Activated CD4-positive, alpha-beta T cell treated with anti-CD3 and anti-CD28 coated beads for 36 hours (primary cell): Measurements from ENCODE around the gene TRPM3. TPM values are rescaled to one million over a fixed set of nuclear protein-coding genes. Genes with fewer than 3 reads are reported as not detected.
"Not testable (repeated sequence)": the region's sequence is repeated elsewhere in the genome, so short reads cannot be mapped to it uniquely, and the experiment has no call there.

Experiments
- ATAC-seq: fragments of 200-7000 bp; cut with Tn5 transposase; one replicate; pipeline ENCODE4 v1.10.0; 2021; ENCODE audit warnings: mild to moderate bottlenecking, moderate library complexity
- CTCF ChIA-PET: fragments of 350-600 bp; sonication (Branson Sonifier 250); formaldehyde crosslinking; loops from one replicate; lab custom pipeline; 2021; ENCODE audit warnings: antibody characterized with exemption; lab: Charles Lee
- POLR2A ChIA-PET: fragments of 350-600 bp; sonication (Branson Sonifier 250); formaldehyde crosslinking; loops from one replicate; lab custom pipeline; 2021; ENCODE audit warnings: antibody characterized with exemption, inconsistent platforms; lab: Charles Lee
- DNase-seq: peaks from one replicate; pipeline ENCODE4 v3.0.0-alpha.2; 2020
- H3K27ac Mint-ChIP-seq: one replicate; pipeline ENCODE4 v1.8.0; 2021; ENCODE audit warnings: mixed read lengths
- H3K27me3 Mint-ChIP-seq: one replicate; pipeline ENCODE4 v1.8.0; 2021; ENCODE audit warnings: mixed read lengths
- H3K36me3 Mint-ChIP-seq: one replicate; pipeline ENCODE4 v1.8.0; 2021; ENCODE audit warnings: low read depth, mixed read lengths
- H3K4me1 Mint-ChIP-seq: one replicate; pipeline ENCODE4 v1.8.0; 2021; ENCODE audit warnings: mixed read lengths
- H3K4me3 Mint-ChIP-seq: one replicate; pipeline ENCODE4 v1.8.0; 2021; ENCODE audit warnings: mild to moderate bottlenecking, moderate library complexity, mixed read lengths
- H3K9me3 Mint-ChIP-seq: one replicate; pipeline ENCODE4 v1.8.0; 2021; ENCODE audit warnings: low read depth, mixed read lengths
- intact Hi-C, 2 experiments: fragments of 100-400 bp; cut with DNase I in 1 of 2; cut with micrococcal nuclease in 1 of 2; formaldehyde crosslinking; loops; one replicate each; pipeline versions ENCODE4 v1.14.2 to v1.15.1; 2022 to 2024; cut with DNase I, micrococcal nuclease
- total RNA-seq, 2 experiments: library from RNA; stranded (reverse); gene quantifications; one replicate each; pipeline ENCODE4 v1.2.3, GENCODE V29; 2021

TRPM3 gene
- total RNA-seq, 2 experiments from 2014 or later, result not detected

DNA sequence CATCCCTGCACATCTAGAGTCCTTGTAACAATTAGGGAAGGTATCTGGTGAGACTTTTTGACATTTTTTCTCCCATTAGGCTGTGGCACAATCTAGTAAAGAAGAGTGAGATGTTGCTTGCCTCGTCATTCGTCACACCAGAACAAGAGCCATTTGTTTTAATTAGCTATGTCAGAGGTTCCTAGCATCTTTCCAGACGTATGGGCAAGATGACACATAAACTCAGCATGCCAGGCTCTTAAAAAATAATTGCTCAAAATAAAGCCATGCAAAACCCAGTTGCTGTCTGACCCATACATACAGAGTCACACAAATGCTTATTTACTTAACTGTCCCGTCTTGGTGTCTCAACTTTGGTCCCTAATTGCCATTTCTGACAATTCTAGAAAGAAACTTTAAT is 125.9 kb downstream of the TRPM3 start:
- no peak overlapping the region for H3K27ac Mint-ChIP-seq
- DNase-seq (no peak), ATAC-seq (no peak)
- no peaks in the 10 kb centered on the region for H3K36me3 Mint-ChIP-seq
- H3K4me3 Mint-ChIP-seq, result no peak overlapping the region
- H3K27me3 Mint-ChIP-seq, result peaks cover 6% of the 10 kb centered on the region
- POLR2A ChIA-PET, result no interaction called here
- CTCF ChIA-PET, result no interaction called here
- intact Hi-C loops, result no loop called here
- H3K9me3 Mint-ChIP-seq, result no peaks in the 10 kb centered on the region
- no peaks in the 10 kb centered on the region for H3K4me1 Mint-ChIP-seq

DNA sequence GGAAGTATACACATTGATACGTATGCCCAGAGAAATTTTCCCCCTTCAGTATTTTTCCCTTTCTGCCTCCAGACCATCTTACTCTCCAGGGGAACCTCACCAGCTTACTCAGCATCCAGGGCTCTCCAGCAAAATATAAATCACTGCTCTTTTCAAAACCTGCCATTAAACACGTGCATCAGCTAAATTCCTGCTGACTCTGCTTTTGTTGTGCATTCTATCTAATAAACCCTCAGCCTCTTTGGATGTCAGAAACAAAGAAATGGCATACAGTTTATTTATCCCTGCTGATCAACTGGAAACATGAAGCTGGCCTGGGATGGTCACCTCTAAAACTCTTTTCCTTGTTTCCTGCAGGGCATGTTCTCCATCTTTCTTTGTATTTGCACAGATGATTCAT is 126.8 kb downstream of the TRPM3 start:
- CTCF ChIA-PET, result interaction anchor here (0.7 kb wide), 2 partner anchors 11 to 14 kb away, joined by 3 to 4 read pairs; no protein-coding TSS in a partner anchor

DNA sequence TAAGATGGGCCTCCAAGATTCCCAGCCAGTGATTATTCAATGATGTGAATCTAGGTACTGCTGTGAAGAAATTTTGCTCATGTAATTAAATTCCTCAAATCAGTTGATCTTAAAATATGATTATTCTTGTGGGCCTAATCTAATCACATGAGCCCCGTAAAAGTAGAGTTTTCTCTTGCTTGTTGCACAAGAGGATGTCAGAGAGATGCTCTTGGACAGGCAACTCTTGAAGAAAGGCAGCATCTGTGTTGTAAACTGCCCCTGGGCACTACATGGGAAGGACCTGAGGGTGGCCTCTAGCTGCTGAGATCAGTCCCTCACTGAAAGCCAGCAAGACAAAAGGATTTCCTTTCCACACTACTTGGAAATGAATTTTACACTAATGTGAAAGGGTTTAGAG is 132.9 kb downstream of the TRPM3 start:
- ChIA-PET CTCF (no interaction called here), POLR2A (no interaction called here)
- Mint-ChIP-seq H3K27ac (no peak overlapping the region), H3K27me3 (peaks cover 3% of the 10 kb centered on the region), H3K9me3 (peaks cover 3% of the 10 kb centered on the region), H3K36me3 (no peaks in the 10 kb centered on the region), H3K4me3 (no peak overlapping the region), H3K4me1 (no peaks in the 10 kb centered on the region)
- intact Hi-C loops, result no loop called here
- DNase-seq (no peak), ATAC-seq (no peak)

More for the DNA sequence above, 126.8 kb downstream of the TRPM3 start:
- H3K36me3 Mint-ChIP-seq, result no peaks in the 10 kb centered on the region
- no peaks in the 10 kb centered on the region for H3K4me1 Mint-ChIP-seq
- H3K27ac Mint-ChIP-seq, result no peak overlapping the region
- ATAC-seq (no peak), DNase-seq (no peak)
- H3K9me3 Mint-ChIP-seq, result no peaks in the 10 kb centered on the region
- peaks cover 6% of the 10 kb centered on the region for H3K27me3 Mint-ChIP-seq
- H3K4me3 Mint-ChIP-seq, result no peak overlapping the region
- intact Hi-C loops, result no loop called here
- POLR2A ChIA-PET, result no interaction called here

DNA sequence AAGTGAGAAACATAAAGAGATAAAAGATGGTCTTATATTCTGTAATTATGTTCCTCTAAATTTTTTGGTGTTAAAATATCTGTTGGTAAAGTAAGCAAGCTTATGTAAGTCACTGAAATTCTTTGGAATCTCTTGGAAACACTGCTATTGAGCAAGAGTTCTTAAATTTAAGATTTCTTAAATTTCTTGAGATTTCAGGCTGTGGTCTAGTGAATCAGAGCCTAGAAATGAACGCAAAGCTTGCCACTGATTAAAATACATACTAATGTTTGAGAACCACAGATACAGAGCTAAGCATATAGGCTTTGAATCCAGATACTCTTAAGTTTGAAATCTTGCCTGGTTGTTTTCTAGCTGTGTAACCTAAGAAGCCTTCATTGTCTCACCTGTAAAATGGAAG is 133.4 kb downstream of the TRPM3 start:
- POLR2A ChIA-PET, result no interaction called here
- Mint-ChIP-seq H3K9me3 (peaks cover 7% of the 10 kb centered on the region), H3K36me3 (no peaks in the 10 kb centered on the region), H3K4me1 (no peaks in the 10 kb centered on the region), H3K27me3 (peaks cover 5% of the 10 kb centered on the region), H3K27ac (no peak overlapping the region), H3K4me3 (no peak overlapping the region)
- DNase-seq, result no peak
- no peak for ATAC-seq
- intact Hi-C loops, result no loop called here
- CTCF ChIA-PET, result no interaction called here

DNA sequence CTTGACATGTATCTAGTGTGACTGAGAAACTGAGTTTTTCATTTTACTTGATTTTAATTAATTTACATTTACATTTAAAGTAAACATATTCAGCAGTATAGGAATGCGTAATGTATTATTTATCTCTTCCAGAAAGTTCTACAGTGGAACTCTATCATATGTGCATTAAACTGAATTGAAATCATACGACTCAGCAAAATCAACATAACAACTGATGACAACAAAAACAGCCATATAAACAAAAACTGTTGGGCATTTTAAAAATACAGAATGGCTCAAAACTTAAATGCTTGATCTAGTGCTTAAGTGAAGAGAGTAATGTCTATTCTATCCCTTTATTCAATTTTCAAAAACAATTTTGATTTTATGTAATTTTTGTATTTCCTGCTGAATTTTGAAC is 134.4 kb downstream of the TRPM3 start:
- intact Hi-C loops, result no loop called here
- Mint-ChIP-seq H3K4me1 (no peaks in the 10 kb centered on the region), H3K9me3 (peaks cover 8% of the 10 kb centered on the region), H3K27me3 (peaks cover 6% of the 10 kb centered on the region), H3K4me3 (no peak overlapping the region), H3K27ac (no peak overlapping the region), H3K36me3 (no peaks in the 10 kb centered on the region)
- DNase-seq (no peak), ATAC-seq (no peak)
- CTCF ChIA-PET, result no interaction called here
- POLR2A ChIA-PET, result no interaction called here

DNA sequence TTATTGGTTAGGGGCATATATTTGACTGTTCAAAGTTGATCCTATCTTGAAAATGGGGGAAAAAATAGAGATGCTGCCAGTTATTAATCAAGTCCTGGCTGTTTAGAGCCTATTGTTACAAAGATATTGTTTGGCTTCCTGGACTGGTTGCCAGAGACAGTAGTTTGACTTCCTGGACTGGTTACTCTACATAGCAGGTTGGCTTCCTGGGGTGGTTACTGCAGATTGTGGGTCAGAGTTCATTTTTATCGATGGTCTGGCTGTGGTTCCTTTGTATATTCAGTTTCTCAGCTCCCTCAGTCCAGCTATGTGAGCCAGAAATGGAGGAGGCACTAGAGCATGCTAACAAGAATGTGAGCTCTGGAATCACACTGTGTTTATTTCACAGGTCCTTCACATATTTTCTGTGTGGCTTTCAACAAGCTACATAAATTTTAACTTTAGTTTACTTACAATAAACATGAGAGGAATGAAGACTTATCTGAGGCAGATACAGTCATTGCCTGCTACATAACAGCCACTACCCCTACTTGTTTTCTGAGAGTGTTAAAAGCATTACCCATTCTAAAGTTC is 137.6 kb downstream of the TRPM3 start:
- DNase-seq (no peak), ATAC-seq (no peak)
- Mint-ChIP-seq H3K4me3 (no peak overlapping the region), H3K36me3 (no peaks in the 10 kb centered on the region), H3K27me3 (peaks cover 4% of the 10 kb centered on the region), H3K27ac (no peak overlapping the region), H3K4me1 (no peaks in the 10 kb centered on the region), H3K9me3 (peaks cover 8% of the 10 kb centered on the region)
- intact Hi-C loops, result no loop called here
- CTCF ChIA-PET, result interaction anchor here (1.0 kb wide), 1 partner anchor 10 kb away, joined by 3 read pairs; no protein-coding TSS in a partner anchor
- POLR2A ChIA-PET, result no interaction called here

DNA sequence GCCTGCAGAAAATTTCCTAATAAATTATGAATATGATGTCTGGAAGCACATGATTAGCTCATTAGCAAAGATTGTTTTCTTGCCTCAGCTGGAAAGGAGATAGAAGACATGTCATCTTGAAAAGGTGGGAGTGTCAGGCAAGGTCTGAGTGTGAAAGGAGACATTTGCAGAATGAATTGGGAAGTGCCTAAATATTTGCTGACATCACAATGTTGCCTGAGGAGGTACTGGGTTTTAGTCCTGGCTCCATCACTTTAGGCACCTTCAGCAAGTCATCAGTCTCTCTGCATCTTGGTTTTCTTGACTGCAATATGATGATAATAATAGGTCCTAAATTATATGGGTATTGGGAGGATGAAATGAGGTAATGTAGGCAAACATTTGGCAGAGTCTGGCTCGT is 140.1 kb downstream of the TRPM3 start:
- no peaks in the 10 kb centered on the region for H3K36me3 Mint-ChIP-seq
- ATAC-seq, result no peak
- peaks cover 4% of the 10 kb centered on the region for H3K27me3 Mint-ChIP-seq
- ChIA-PET POLR2A (no interaction called here), CTCF (interaction anchor here (1.2 kb wide), 1 partner anchor 13 kb away, joined by 4 read pairs; no protein-coding TSS in a partner anchor)
- H3K4me1 Mint-ChIP-seq, result no peaks in the 10 kb centered on the region
- intact Hi-C loops, result no loop called here
- no peak for DNase-seq
- peaks cover 8% of the 10 kb centered on the region for H3K9me3 Mint-ChIP-seq
- H3K27ac Mint-ChIP-seq, result no peak overlapping the region
- H3K4me3 Mint-ChIP-seq, result no peak overlapping the region

DNA sequence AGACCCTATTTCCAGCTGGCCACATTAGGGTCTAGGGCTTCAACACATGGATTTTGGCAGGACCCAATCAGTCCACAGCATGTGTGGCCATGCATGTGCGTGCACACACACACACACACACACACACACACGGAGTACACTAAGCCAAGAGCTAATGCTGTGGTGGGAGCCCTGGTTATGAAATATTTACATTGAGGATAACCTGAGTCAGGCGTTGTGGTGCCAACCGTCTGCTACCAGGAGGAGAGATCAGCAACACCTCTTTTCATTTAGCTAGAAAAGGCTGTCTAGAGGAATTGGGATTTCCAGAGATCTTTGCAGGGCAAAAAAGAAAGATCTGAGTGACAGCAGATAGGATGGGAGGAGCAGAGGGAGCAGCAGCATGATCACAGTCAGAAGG is 141.5 kb downstream of the TRPM3 start:
- POLR2A ChIA-PET, result no interaction called here
- no peaks in the 10 kb centered on the region for H3K4me1 Mint-ChIP-seq
- intact Hi-C loops, result no loop called here
- CTCF ChIA-PET, result interaction anchor here (0.6 to 1.2 kb wide), 2 partner anchors 14 to 166 kb away, joined by 3 to 4 read pairs; no protein-coding TSS in a partner anchor
- peaks cover 8% of the 10 kb centered on the region for H3K9me3 Mint-ChIP-seq
- ATAC-seq (no peak), DNase-seq (no peak)
- H3K4me3 Mint-ChIP-seq, result no peak overlapping the region
- no peaks in the 10 kb centered on the region for H3K36me3 Mint-ChIP-seq
- peaks cover 4% of the 10 kb centered on the region for H3K27me3 Mint-ChIP-seq
- no peak overlapping the region for H3K27ac Mint-ChIP-seq

DNA sequence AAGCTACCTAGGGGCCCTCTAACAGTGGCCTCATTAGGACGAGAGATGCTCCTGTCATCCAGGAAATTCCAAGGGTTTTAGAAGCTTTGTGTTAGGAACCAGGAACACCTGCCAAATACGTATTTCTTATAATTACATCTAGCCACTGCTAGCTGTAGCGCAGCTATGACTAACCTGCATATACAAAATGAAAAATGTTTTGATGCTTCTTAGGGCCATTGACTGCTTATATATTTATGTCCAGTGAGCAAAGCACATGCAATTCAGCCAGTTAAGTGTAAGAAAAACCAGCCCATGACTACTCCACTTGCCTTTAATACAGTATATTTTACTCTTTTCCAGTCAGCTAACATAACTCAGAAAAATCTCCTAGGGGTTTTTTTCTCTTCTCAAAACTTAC is 143.3 kb downstream of the TRPM3 start:
- Mint-ChIP-seq H3K27ac (no peak overlapping the region), H3K27me3 (peaks cover 3% of the 10 kb centered on the region), H3K36me3 (no peaks in the 10 kb centered on the region), H3K4me3 (no peak overlapping the region), H3K9me3 (peaks cover 2% of the 10 kb centered on the region), H3K4me1 (no peaks in the 10 kb centered on the region)
- CTCF ChIA-PET, result no interaction called here
- ATAC-seq (no peak), DNase-seq (no peak)
- intact Hi-C loops, result no loop called here
- POLR2A ChIA-PET, result no interaction called here

DNA sequence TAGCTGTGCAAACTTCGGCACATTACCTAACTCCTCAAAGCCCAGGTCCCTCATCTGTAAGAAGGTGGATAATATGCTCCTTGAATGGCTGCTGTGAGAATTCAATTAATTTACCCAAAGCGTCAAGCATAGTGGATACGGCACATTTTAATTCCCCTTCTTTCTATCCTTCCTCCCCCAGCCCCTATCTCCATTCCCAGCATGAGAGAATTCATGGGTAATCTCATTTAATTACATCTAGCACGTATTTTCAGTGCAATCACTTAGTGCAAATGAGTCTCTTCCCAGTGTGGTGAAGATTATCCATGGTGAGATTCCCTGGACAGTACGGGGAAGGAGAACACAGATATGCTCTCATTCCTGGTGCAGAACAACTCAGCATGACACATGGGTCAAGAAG is 145.6 kb downstream of the TRPM3 start:
- no peak overlapping the region for H3K27ac Mint-ChIP-seq
- no peak for DNase-seq
- H3K4me1 Mint-ChIP-seq, result no peaks in the 10 kb centered on the region
- no peak overlapping the region for H3K4me3 Mint-ChIP-seq
- H3K9me3 Mint-ChIP-seq, result no peaks in the 10 kb centered on the region
- H3K27me3 Mint-ChIP-seq, result no peaks in the 10 kb centered on the region
- H3K36me3 Mint-ChIP-seq, result no peaks in the 10 kb centered on the region
- intact Hi-C loops, result no loop called here
- POLR2A ChIA-PET, result no interaction called here
- ATAC-seq, result no peak
- CTCF ChIA-PET, result no interaction called here

DNA sequence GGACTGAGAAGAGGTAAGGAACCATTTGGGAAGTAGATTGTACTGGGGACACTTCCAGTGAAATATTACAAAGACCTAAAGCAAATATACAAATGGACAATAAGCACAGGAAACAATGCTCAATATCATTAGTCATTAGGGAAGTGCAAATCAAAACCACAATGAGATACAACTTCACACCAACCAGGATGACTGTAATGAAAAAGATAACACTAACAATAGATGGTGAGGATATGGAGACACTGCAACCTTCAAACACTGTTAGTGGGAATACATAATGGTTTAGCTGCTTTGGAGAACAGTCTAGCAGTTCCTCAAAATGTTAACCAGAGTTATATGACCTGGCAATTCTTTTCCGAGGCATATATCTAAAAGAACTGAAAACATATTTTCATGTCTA is 149.7 kb downstream of the TRPM3 start:
- H3K27ac Mint-ChIP-seq, result no peak overlapping the region
- no peaks in the 10 kb centered on the region for H3K36me3 Mint-ChIP-seq
- H3K4me3 Mint-ChIP-seq, result no peak overlapping the region
- ChIA-PET CTCF (no interaction called here), POLR2A (no interaction called here)
- intact Hi-C loops, result no loop called here
- DNase-seq (no peak), ATAC-seq (no peak)
- H3K27me3 Mint-ChIP-seq, result no peaks in the 10 kb centered on the region
- no peaks in the 10 kb centered on the region for H3K9me3 Mint-ChIP-seq
- H3K4me1 Mint-ChIP-seq, result no peaks in the 10 kb centered on the region

DNA sequence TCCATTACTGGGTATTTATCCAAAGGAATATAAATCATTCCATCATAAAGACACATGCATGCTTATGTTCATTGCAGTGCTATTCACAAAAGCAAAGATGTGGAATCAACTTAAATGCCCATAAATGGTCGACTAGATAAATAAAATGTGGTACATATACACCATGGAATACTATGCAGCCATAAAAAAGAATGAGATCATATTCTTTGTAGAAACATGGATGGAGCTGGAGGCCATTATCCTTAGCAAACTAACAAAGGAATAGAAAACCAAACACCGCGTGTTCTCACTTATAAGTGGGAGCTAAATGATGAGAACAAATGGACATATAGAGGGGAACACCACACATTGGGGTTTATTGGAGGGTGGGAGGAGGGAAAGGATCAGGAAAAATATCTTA is 155.0 kb downstream of the TRPM3 start:
- H3K36me3 Mint-ChIP-seq, ATAC-seq, H3K27me3 Mint-ChIP-seq, H3K4me3 Mint-ChIP-seq, H3K9me3 Mint-ChIP-seq, H3K27ac Mint-ChIP-seq, CTCF ChIA-PET, DNase-seq, H3K4me1 Mint-ChIP-seq, POLR2A ChIA-PET, intact Hi-C loops: not testable (repeated sequence)
